GM19099 (cell line): ENCODE data around the gene TBRG4.

Experiments used
- POLR2A ChIP-seq: IDR thresholded peaks from 3 replicates; pipeline ENCODE4 v1.6.1; 2011; ENCODE audit warnings: low read depth; ENCODE audit not compliant: insufficient read length; ENCODE audit errors: extremely low read depth

The TBRG4 gene

GRCh38 chr7:45106820-45107219 lies 4.7 kb downstream of the TBRG4 start:
- TF ChIP-seq POLR2A: no peak

DNA sequence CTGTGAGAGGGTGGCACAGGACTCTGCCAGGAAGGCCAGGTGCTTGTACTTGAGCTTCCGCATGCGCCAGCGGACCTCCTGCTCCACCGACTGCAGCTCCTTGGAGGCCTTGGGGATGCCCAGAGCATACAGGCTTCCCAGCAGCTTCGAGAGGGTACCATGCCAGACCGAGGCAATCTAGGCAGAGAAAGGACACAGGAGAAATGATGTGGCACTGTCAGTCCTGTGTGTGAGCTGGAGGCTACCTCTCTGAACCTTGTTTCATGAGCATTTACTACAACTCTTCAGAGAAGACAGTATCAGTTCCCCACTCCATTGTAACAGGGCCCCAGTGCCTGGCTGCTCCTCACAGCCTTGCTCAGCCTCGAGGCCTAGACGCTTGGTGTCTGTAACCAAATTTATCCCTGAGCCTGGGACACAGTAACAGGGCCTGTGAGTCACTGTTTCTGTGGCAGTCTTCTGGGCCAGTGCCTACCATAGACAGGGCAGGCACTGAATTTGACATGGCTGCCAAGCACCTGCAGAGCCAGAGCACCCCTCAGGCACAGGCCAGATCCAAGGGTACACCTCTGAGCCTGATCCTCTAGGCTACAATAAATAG lies 5.8 kb downstream of the TBRG4 start:
- no peak for TF ChIP-seq POLR2A

GRCh38 chr7:45104844-45105587 lies 6.5 kb downstream of the TBRG4 start:
- no peak for TF ChIP-seq POLR2A

- TF ChIP-seq POLR2A: no peak
Measured at GRCh38 chr7:45103958-45104843, 7.3 kb downstream of the TBRG4 start.

DNA sequence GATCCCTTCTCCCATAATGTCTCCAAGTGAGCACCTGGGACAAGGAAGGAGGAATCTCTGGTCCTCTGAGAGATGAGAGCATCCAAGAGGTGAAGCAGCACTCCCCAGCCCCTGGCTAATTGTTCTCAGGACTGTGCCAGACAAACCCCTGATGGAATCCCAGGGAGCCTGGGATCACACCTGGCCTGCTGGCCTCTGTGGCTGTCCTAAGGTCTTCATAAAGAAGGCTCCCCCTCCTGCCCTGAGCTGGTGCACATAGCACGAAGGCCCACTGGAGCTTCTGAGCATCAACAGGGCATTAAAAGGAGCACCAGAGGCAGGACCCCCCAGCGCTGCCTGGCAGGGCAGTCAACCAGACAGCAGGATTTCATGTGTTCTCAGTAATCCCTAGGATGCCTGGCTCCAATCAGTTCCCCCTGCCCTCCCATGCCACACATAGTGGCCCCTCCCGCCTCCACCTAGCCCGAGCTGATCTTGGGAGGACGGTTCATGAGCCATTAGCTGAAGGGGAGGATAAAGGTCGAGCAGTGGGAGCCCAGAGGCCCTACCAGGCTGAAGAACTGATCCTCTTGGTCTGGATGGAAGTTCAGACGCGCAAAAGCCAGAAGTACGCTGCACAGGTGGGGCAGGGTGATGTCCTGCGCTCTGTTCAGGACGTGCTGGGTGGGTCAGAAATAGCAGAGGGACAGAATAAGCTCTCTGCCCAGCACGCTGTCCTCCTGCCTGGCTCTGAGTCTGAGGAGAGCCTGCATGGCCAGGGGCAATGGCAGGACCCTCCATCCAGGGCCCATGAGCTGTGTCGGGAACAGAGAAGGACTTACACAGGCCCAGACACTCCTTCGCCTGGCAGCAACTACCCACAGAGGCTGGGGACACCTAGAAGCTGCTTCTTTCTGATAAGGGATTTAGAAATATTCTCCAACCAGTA lies 8.4 kb downstream of the TBRG4 start:
- TF ChIP-seq POLR2A: no peak

DNA sequence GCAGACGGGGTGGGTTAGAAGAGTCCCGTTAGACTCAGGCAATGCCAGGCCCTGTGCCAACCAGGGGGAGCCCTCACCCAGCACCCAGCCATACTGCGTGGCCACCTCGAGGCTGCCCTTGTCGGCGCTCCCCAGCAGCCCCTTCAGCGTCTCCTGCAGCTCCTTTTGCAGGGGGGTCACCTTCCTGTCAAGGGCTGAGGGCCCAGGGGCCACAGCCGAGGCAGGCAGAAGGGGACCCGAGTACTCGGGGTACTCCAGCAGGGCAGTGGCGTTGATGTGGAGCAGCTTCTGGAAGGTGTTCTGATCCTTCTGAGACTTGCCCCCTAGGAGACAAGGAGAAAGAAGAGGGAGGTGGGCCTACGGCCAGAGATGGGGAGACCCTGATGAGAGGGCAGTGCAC lies 9.7 kb downstream of the TBRG4 start:
- no peak for TF ChIP-seq POLR2A

DNA sequence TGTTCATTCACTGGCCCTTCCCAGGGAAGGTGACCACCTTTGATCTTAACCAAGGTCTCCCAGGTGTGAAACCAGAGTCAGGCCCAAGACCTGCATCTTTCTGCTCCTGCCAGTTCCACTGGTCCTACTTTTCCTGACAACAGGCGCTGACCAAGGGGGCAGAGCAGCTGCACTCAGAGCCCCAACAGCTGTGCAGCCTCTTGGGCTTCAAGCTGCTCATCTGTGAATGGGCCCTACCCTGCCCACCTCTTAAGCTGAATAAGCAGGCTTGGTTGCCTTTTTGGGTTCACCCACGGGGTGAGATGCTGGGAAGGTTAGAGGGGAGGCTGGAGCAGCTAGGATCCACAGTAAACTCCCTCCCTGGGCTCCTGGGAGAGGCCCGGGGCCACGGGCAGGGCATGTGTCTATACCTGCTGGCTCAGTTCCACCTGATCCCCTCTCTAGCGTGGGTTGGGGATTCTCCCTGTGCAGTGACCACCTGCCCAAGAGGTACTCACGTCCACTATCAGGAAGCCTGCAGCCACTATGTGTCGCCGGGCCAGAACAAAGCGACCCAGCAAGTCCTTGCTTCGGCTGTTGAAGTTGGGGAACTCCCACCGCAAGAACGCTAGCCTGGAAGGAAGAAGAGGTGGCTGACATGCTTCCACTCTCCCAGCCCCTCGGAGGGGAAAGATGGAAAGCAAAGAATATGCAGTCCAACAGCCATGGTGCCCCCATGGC lies 10.6 kb downstream of the TBRG4 start:
- TF ChIP-seq POLR2A: no peak

GRCh38 chr7:45099891-45100760 lies 11.4 kb downstream of the TBRG4 start:
- no peak for TF ChIP-seq POLR2A

DNA sequence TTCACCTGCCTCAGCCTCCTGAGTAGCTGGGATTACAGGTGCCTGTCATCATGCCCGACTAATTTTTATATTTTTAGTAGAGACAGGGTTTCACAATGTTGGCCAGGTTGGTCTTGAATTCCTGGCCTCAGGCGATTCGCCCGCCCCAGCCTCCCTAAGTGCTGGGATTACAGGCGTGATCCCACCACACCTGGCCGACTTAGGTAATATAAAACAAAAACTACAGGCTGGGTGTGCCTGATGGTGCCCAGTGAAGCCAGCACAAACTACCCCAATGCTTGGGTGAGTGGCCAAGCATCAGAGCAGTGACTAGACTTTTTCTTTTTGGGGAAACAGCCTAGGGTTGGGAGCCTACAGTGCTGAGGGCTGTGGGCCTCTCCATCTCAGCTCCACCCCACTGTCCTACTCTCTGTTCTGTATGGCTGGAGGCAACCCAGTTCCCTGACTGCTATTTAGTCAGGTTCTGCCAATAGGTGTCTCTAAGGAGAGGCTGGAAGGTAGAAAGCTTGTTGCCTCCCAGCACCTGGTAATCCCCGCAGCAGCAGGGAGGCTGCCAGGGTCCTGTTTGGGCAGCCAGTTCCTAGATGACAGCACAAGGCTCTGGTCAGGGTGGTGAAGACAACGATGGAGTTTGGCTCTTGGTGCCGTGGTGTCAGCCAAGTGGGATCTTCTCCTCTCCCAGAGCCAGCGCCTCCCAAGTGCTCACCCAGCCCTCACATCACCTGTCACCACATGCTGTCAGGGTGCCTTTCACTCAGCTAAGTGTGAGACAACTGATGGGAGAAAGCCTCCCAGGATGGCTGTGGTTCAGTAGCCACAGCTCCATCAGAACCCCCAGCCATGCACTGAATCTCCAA lies 12.3 kb downstream of the TBRG4 start:
- no peak for TF ChIP-seq POLR2A

DNA sequence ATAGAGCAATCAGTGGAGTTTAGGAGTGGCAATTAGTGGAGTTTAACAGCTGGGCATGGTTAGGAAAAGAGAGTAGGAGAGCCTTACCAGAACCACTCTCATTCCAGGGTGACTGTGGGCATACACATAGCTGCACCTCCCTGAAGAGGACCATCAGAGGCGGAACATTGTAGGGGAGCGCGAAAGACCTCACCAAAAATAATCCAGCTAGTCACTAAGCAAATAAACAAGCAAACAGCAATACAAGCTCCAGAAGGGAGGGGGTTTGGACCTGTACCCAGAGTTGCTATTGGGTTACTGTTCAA lies 18.6 kb downstream of the TBRG4 start:
- TF ChIP-seq POLR2A: no peak

DNA sequence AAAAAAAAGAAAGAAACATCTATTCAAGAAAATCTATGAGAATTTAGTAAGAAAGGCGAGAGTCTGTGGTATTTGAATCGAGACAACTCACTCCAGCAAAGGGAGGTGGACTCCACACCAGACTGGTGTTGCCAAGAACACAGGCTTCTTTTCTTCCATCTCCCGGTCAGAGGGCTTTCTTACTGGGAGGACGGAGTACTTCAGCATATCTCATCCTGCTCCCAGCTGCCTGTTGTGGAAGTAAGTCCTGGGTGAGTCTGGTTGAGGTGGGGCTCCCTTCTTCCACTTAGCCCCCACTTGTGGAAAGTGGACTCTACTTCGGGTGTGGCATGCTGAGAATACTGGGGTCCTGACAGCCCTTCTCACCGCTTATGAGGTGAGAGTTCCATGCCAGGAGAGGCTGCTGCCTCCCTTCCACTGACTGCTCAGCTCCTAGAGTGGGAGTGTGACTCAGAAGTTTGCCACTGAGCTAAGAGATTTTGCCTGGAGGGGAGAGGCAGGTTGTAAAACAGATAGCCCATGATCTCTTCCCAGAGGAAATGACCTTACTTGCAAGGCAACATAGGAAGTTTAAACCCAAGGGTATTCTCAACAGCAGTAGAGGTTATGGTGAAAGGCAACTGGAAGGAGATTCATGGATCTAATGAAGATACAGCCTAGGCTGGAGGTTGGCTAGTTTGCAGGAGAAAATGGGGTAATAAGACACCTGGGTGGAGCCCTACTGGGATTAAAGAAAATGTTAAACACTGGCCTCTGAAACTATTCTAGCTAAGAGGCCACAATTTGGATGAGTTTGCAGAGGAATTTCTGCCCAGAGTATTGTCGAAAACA lies 19.2 kb downstream of the TBRG4 start:
- TF ChIP-seq POLR2A: no peak
